Central memory CD8-positive, alpha-beta T cell (primary cell): ENCODE measurements around the gene ITPKB.

ENCODE experiments used
- ATAC-seq: fragments of 150-1000 bp; cut with Tn5 transposase; replicated peaks from 2 replicates; pipeline ENCODE4 v1.10.0; 2022; ENCODE audit warnings: mild to moderate bottlenecking, moderate FRiP score, moderate number of reproducible peaks; ENCODE audit not compliant: poor library complexity, severe bottlenecking; ENCODE audit errors: extremely low read depth
- DNase-seq, 2 donors: peaks; one replicate each; pipeline ENCODE4 v3.0.0; 2021; ENCODE audit warnings: low spot score in 2 of 2
- H3K27ac Mint-ChIP-seq: one replicate; pipeline ENCODE4 v1.8.0; 2022; ENCODE audit warnings: low read depth, mild to moderate bottlenecking, moderate library complexity, mixed read lengths
- H3K27me3 Mint-ChIP-seq: one replicate; pipeline ENCODE4 v1.8.0; 2022; ENCODE audit warnings: mixed read lengths
- H3K36me3 Mint-ChIP-seq: one replicate; pipeline ENCODE4 v1.8.0; 2022; ENCODE audit warnings: mild to moderate bottlenecking, moderate library complexity, mixed read lengths; ENCODE audit not compliant: insufficient read depth
- H3K4me1 Mint-ChIP-seq: one replicate; pipeline ENCODE4 v1.8.0; 2022; ENCODE audit warnings: mixed read lengths
- H3K4me3 Mint-ChIP-seq: one replicate; pipeline ENCODE4 v1.8.0; 2022; ENCODE audit warnings: mild to moderate bottlenecking, moderate library complexity, mixed read lengths
- H3K9me3 Mint-ChIP-seq: one replicate; pipeline ENCODE4 v1.8.0; 2022; ENCODE audit warnings: mixed read lengths

The ITPKB gene

DNA sequence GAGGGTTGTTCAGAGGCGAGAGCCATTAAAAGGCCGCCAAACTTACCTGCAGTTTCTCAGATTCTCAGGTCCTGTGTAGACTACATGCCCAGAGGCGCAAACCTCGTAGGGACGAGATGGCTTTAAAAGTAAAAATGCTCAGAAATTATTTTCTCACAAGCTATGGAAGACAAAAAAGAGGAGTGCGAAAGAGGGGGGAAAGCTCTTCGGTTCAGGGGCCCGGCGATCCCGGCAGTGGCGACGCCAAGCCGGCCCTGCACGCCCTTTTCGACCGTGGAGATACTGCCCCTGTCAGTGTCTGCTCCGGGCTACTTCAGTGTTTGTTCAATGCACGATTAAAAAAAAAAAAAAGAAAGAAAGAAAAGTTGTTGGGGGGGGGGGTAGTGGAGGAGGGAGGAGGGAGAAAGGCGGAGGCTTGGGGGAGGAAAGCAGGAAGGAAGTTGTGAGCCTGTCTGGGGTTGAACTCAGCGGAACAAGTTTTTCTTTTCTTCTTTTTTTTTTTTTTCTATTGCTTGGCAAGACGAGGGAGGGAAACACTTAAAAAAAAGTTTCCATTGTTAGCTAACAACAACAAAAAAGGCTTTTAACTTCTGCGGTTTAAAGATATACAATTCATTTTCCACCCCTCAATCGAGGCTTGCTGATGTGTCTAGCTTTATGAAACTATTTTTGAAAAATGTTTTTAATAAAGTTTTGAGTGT is at the start of gene ITPKB:
ITPKB (minus strand) TSS at position 288 of the 701 bp plus-strand sequence. CDS start 1,824 bp downstream, outside the sequence.
- ATAC-seq (peak; percentile 68), DNase-seq (peak; percentile 34 to 57)
- H3K36me3 Mint-ChIP-seq, result peaks cover 44% of the 10 kb centered on the region

DNA sequence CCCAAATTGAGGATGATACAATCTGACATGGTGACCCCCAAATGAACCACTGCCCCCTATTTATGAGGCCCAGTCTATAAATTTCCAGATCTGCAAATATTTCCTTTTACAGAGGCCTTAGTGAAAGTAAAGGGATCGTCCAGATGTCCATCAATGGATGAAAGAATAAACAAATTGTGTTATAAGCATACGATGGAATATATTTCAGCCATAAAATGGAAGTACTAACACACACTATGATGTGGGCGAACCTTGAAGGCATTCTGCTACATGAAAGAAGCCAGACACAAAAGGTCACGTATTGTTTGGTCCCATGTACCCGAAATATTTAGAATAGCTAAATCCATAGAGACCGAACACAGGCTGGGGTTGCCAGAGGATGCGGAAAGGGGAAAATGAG is 48.6 kb upstream of the ITPKB start:
- H3K27me3 Mint-ChIP-seq, result no peaks in the 10 kb centered on the region
- no peaks in the 10 kb centered on the region for H3K9me3 Mint-ChIP-seq
- DNase-seq, result no peak
- ATAC-seq, result no peak
- H3K4me1 Mint-ChIP-seq, result no peaks in the 10 kb centered on the region
- H3K27ac Mint-ChIP-seq, result no peak overlapping the region
- no peaks in the 10 kb centered on the region for H3K36me3 Mint-ChIP-seq
- no peak overlapping the region for H3K4me3 Mint-ChIP-seq

More for the DNA sequence above, at the start of gene ITPKB:
- H3K4me1 Mint-ChIP-seq, result peaks cover 33% of the 10 kb centered on the region
- H3K27me3 Mint-ChIP-seq, result no peaks in the 10 kb centered on the region
- peak within 1 kb of the TSS; percentile 97 for H3K27ac Mint-ChIP-seq
- no peaks in the 10 kb centered on the region for H3K9me3 Mint-ChIP-seq
- H3K4me3 Mint-ChIP-seq, result peak within 1 kb of the TSS; percentile 96

DNA sequence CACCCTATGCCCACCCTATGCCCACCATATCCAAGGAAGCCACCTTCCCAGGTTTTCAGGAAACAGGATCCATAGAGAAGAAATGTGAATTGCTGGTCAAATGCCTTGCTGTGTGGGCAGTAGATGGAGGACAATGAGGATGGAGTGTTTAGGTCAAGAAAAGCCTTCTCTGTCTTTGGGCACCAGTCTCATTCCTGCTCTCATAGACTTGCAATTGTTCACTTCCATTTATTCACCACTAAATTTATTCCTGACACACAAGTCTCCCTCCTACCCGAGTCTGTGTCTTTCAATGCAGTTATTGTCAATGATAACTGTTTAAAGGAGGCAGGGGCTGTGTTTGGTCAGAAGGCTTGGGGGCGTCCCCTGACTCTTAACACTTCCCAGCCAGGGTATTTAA is 48.0 kb upstream of the ITPKB start:
- no peak for DNase-seq
- no peak for ATAC-seq
- H3K9me3 Mint-ChIP-seq, result no peaks in the 10 kb centered on the region
- no peaks in the 10 kb centered on the region for H3K27me3 Mint-ChIP-seq
- no peak overlapping the region for H3K27ac Mint-ChIP-seq
- H3K36me3 Mint-ChIP-seq, result no peaks in the 10 kb centered on the region
- H3K4me1 Mint-ChIP-seq, result no peaks in the 10 kb centered on the region
- no peak overlapping the region for H3K4me3 Mint-ChIP-seq

DNA sequence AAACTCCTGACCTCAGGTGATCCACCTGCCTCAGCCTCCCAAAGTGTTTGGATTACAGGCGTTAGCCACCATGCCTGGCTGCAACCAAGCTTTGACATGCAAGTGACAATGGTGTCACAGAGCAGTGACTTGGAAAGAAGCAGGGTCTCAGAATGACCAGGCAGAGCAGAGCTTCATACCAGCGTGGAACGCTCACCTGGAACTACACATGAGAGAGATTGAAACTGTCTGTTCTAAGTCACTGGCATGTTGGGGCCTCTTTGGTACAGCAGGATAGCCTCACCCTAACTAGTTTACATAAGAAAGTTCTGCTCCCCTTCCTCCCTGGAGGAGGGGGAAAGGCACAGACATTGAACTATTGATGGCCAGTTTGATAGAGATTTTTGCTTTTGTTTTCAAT is 47.5 kb upstream of the ITPKB start:
- Mint-ChIP-seq H3K4me3 (no peak overlapping the region), H3K27me3 (no peaks in the 10 kb centered on the region), H3K4me1 (no peaks in the 10 kb centered on the region), H3K36me3 (no peaks in the 10 kb centered on the region), H3K27ac (no peak overlapping the region), H3K9me3 (no peaks in the 10 kb centered on the region)
- ATAC-seq, result no peak
- no peak for DNase-seq

DNA sequence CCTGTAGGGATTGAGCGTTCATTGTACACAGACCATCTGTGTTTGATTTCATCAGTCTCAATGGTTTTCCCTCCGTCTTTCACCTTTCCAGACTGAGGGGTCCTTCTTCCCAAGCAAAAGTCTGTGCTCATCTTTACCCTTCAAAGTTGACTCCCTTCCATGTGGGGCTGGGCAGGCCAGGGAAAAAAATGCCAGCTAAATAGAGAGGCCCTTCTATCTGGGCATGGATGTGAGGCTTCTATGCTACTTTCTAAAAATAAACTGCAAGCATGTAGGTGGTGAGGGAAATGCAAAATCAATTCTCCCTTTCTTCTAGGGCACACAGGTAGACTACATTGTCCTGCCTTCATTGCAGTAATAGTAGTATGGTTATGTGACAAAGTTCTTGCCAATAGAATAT is 46.7 kb upstream of the ITPKB start:
- Mint-ChIP-seq H3K4me3 (no peak overlapping the region), H3K9me3 (no peaks in the 10 kb centered on the region), H3K27ac (no peak overlapping the region), H3K4me1 (no peaks in the 10 kb centered on the region), H3K36me3 (no peaks in the 10 kb centered on the region), H3K27me3 (no peaks in the 10 kb centered on the region)
- ATAC-seq, result no peak
- no peak for DNase-seq

DNA sequence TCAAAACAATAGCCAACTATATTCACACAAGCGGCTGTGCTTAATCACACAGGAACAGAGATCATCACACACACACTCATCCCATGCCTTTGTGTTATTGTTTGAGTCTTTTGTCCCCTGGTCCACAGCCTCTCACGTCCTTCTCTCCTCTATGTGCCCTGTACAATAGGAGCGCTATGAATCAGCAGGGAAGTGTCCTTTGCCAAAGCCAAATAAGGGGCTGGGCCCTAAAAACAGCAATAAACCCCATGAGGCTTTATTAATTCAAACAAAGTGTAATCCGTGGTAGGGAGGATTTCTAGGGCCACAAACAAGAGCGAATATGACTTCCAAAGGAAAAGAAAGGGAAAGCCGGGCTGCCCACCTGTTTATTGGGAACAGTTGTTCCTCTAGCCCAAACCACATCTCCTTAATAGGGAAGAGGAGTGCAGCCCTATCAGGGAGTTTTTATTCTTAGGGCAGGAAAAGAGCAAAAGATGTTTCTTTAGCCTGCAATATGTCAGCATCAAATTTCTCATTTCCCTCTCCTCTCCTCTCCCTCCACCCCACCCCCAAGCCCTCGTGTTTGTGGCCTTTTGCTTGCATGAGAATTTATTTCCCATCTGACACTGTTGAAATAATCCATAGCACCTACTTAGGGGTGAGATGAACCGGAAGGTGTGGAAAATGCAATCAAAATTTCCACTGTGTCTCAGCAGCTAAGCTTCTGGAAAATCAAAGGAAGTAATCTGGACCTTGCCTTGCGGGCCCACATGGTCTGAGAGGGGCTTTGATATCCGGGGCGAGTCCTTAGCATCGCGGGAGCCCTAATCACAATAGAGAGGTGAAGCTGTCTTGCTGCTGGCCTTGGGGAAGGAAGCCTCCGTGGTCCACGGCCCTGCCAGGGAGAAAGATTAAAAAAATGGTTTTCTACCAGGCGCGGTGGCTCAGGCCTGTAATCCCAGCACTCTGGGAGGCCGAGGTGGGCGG is 45.3 kb upstream of the ITPKB start:
- Mint-ChIP-seq H3K27ac (no peak overlapping the region), H3K4me3 (no peak overlapping the region), H3K9me3 (no peaks in the 10 kb centered on the region), H3K4me1 (no peaks in the 10 kb centered on the region), H3K27me3 (no peaks in the 10 kb centered on the region), H3K36me3 (no peaks in the 10 kb centered on the region)
- ATAC-seq (no peak), DNase-seq (no peak)

DNA sequence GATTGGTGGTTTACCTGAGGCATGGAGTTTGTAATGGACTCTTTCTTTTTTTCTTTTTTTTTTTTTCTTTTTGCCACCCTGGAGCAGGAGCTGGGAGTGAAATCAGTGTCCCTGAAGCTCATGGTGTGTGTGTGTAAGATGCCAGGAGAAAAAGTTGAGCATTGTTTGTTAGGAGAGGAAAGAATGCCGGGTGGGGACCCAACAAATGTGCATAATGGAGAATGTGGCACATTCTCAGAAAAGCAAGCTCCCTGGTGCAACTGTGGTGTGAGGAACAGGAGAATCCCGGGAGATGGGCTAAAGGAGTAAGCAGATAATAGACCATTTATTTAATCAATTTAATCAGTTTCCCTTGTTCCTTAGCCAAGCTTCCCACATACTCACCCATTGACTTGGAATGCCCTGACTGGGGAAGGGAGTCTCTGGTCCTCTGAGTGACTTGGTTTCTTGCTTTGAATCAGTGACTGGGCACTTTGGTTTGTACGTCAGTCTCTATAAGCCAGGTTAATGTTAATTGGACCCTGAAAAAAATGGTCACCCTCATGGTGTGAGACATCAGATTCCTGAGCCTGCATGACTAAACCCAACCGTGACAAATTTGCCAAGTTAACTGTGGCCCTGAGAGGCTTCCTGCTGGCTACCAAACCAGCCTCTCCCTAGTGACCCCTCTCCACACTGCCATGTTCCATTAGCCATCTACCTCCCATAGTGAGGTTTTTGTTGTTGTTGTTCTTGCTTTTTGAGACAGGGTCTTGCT is 43.9 kb upstream of the ITPKB start:
- Mint-ChIP-seq H3K27me3 (no peaks in the 10 kb centered on the region), H3K4me3 (no peak overlapping the region), H3K4me1 (no peaks in the 10 kb centered on the region), H3K36me3 (no peaks in the 10 kb centered on the region), H3K27ac (no peak overlapping the region), H3K9me3 (no peaks in the 10 kb centered on the region)
- no peak for DNase-seq
- ATAC-seq, result no peak

DNA sequence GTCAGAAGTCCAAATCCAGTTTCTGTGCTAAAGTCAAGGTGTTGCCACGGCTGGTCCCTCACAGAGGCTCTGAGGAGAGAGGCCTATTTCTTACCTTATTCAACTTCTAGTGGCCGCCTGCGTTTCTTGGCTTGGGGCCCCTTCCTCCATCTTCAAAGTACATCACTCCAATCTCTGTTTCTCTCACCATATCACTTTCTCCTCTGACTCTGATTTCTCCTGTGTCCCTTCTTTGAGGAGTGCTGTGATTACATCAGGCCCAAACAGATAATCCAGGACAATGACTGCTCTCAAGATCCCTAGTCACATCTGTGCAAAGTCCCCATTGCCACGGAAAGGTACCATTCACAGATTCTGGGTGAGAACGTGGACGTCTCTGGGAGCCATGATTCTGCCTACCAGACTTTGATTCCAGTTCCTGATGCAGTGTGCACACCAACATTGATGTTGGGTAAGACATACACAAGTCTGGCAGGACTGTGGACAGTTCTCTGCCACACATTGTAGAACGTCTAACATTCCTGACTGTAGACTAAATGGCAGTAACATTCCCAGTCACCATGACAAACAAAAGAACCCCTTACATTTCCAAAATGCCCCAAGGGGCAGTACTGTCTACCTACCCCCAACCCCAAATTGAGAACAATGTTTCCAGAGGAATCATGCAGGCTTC is 43.0 kb upstream of the ITPKB start:
- Mint-ChIP-seq H3K36me3 (no peaks in the 10 kb centered on the region), H3K27ac (no peak overlapping the region), H3K27me3 (no peaks in the 10 kb centered on the region), H3K4me3 (no peak overlapping the region), H3K4me1 (no peaks in the 10 kb centered on the region), H3K9me3 (no peaks in the 10 kb centered on the region)
- DNase-seq, result no peak
- ATAC-seq, result no peak

DNA sequence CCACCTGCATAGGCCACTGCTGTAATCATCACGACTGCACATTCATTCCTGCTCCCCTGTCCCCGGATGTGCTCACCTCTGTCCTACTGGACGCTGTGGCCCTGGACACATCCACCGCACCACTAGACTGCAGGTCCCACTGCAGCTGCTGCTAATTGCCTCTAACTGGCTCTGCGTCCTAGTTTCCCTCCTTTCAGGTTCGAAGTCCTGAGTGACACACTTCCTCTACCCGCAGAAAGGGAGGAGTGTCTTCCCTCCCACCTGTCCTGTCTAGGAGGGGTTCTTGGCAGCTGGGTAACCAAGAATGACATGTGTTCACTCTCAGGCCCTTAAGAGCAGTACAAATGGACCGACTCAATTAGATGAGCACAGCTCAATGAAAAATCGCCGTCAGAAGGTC is 40.5 kb upstream of the ITPKB start:
- DNase-seq (no peak), ATAC-seq (no peak)
- no peaks in the 10 kb centered on the region for H3K36me3 Mint-ChIP-seq
- no peak overlapping the region for H3K4me3 Mint-ChIP-seq
- no peaks in the 10 kb centered on the region for H3K4me1 Mint-ChIP-seq
- H3K9me3 Mint-ChIP-seq, result no peaks in the 10 kb centered on the region
- no peaks in the 10 kb centered on the region for H3K27me3 Mint-ChIP-seq
- H3K27ac Mint-ChIP-seq, result no peak overlapping the region

DNA sequence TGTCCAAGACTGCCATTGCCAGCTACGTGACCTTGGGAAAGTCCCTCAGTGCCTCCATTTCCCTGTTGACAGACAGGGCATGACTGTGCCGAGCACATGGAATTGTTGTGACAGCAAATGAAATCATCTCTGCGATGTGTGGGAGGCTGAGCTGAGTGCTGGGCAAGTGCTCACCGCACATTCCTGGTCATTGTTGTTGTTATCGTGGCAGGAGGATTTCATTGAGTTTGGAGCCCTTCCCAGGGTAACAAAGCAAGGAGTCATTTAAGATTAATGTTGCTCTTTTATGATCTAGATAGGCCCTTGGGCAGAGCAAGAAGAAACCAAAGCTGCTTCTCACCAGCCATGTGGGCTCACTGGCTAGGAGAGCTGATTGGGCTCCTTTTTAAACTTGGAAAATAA is 39.6 kb upstream of the ITPKB start:
- no peaks in the 10 kb centered on the region for H3K36me3 Mint-ChIP-seq

DNA sequence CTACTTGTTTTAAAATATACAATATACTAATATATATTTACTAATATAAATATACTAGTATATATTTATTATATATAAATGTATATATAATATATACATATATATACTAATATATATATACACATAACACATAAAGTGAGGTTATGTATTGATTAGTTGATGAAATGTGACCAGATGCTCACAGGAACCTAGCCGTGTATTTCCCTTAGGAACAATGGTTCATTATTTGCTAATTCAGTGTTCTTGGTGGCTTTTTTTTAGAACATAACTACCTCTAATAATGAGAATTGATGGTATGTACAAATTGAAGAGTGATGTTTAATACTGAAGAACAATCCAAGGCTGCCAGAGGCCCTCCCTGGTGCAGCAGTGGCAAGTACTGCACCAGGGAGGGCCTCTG is 37.9 kb upstream of the ITPKB start:
- ATAC-seq (no peak), DNase-seq (no peak)
- no peak overlapping the region for H3K4me3 Mint-ChIP-seq
- no peaks in the 10 kb centered on the region for H3K9me3 Mint-ChIP-seq
- H3K4me1 Mint-ChIP-seq, result no peaks in the 10 kb centered on the region
- H3K27me3 Mint-ChIP-seq, result no peaks in the 10 kb centered on the region
- H3K36me3 Mint-ChIP-seq, result no peaks in the 10 kb centered on the region
- no peak overlapping the region for H3K27ac Mint-ChIP-seq

More for the DNA sequence above, 39.6 kb upstream of the ITPKB start:
- no peak for ATAC-seq
- Mint-ChIP-seq H3K27me3 (no peaks in the 10 kb centered on the region), H3K4me1 (no peaks in the 10 kb centered on the region), H3K4me3 (no peak overlapping the region), H3K9me3 (no peaks in the 10 kb centered on the region), H3K27ac (no peak overlapping the region)
- no peak for DNase-seq

DNA sequence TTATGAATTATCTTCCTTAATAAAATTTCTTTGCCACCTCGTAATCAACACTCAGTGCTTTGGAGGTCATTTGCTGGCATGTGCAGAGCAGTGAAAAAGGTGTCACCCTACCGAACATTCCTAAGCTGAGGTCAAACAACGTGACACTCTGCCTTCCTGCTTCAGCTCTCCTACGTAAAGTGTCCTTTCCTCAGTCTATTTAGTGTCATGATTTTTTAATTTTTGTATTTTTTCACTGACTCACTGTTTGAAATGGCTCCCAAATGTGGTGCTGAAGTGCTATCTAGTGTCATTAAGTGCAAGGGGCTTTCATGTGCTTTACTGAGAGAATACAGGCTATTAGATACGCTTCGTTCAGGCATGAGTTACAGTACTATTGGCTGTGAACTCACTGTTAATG is 37.0 kb upstream of the ITPKB start:
- no peaks in the 10 kb centered on the region for H3K9me3 Mint-ChIP-seq

More for the DNA sequence above, 37.0 kb upstream of the ITPKB start:
- ATAC-seq (no peak), DNase-seq (no peak)
- Mint-ChIP-seq H3K27me3 (no peaks in the 10 kb centered on the region), H3K27ac (no peak overlapping the region), H3K36me3 (peaks cover 3% of the 10 kb centered on the region), H3K4me1 (no peaks in the 10 kb centered on the region), H3K4me3 (no peak overlapping the region)
